ENCODE results near the gene SMARCB1.

SMARCB1 gene

DNA sequence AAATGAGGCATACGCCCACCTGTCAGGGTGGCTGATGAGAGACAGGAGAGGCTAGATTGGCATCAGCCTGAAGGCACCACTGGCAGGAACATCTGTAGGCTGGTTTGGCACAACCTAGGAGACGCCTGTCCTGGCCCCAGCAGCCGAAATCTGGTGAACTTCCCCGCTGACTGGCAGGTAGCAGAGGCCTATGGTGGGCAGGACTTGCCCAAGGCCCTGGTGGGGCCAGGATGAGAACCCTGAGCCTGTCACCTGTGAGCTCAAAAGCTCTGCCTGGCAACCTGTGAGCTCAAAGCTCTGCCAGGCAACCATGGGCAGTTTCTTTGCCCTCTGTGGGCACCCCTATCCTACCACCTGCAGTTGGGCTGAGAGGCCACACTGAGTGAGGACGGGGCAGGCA is 49.5 kb downstream of the SMARCB1 start:
- Histone ChIP-seq H3K27ac (ENCODE audit: low read depth, low read length) (no peak overlapping the region), H3K4me1 (ENCODE audit: control insufficient read depth in 1 of 2, insufficient read depth in 2 of 2, low read length in 2 of 2) (peaks cover 6 to 20% of the 10 kb centered on the region in 2 donors), H3K9me3 (ENCODE audit: control insufficient read depth in 1 of 2, low read length in 2 of 2) (no peaks in the 10 kb centered on the region), H3K36me3 (ENCODE audit: control insufficient read depth in 1 of 2, insufficient read depth in 2 of 2, low read length in 2 of 2) (peaks cover 27 to 51% of the 10 kb centered on the region in 2 donors), H3K4me3 (ENCODE audit: low read depth in 1 of 2, low read length in 2 of 2) (no peak overlapping the region), H3K9ac (ENCODE audit: low read depth in 1 of 2, low read length in 2 of 2) (no peak overlapping the region), H3K27me3 (ENCODE audit: control insufficient read depth in 1 of 2, insufficient read depth in 2 of 2, low read length in 2 of 2) (no peaks in the 10 kb centered on the region)

DNA sequence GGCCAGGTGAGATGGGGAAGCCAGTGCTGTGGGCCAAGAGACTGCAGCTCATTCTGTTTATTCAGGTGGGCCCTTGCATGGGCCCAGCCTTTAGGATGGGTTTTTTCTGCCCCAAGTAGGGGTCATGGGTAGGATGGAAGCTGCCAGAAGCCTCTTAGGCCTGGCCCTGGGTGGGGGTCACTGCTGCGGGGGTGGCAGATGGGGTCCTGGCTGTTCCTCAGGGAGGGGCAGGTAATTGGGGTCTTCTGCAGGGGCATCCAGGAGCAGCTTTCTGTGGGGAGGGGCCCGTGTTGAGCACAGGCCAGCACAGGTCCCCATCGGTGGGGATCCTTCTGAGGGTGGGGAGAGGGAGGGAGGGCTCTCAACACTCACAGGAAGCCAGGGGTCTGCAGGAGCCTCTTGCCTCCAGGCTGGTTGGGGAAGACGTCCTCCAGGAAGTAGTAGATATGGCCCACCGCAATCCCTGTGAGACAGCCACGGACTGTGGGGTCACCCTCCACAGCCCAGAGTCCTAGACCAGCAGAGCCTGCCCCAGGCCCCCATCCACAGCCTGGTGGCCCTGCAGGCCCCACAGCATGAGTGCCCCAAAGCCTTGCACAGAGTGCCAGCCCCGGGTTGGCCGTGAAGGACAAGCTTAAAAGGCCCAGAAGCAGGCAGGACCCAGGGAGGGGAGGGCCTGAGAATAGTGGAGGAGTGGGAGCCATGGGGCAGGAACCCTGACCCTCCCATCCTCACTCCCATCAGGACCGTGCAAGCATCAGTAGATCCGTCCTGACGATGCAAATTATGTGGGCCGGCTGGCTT is 50.1 kb downstream of the SMARCB1 start:
- Histone ChIP-seq H3K36me3 (ENCODE audit: control insufficient read depth in 1 of 2, insufficient read depth in 2 of 2, low read length in 2 of 2) (peaks cover 23 to 45% of the 10 kb centered on the region in 2 donors), H3K27me3 (ENCODE audit: control insufficient read depth in 1 of 2, insufficient read depth in 2 of 2, low read length in 2 of 2) (no peaks in the 10 kb centered on the region), H3K9ac (ENCODE audit: low read depth in 1 of 2, low read length in 2 of 2) (peak overlapping the region in 1 of 2 donors; percentile 32), H3K9me3 (ENCODE audit: control insufficient read depth in 1 of 2, low read length in 2 of 2) (no peaks in the 10 kb centered on the region), H3K4me3 (ENCODE audit: low read depth in 1 of 2, low read length in 2 of 2) (peak overlapping the region in 1 of 2 donors; percentile 80), H3K27ac (ENCODE audit: low read depth, low read length) (no peak overlapping the region), H3K4me1 (ENCODE audit: control insufficient read depth in 1 of 2, insufficient read depth in 2 of 2, low read length in 2 of 2) (peaks cover 6 to 20% of the 10 kb centered on the region in 2 donors)

DNA sequence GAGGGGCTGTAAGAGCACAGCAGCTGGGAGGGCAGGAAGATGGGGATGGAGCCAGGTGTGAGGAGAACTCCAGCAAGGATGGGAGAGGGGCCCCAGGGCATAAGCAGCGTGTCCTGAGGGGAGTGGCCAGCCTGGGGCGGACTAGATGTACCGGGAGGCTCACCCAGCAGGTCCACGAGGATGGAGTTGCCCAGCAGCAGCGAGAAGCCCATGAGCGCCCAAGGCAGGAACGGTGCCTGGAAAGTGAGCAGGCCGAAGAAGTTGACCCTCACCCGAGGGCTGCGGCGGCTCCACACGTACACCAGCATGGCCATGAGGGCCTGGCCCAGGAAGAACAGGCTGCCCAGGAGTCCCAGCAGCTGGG is 50.7 kb downstream of the SMARCB1 start:
- Histone ChIP-seq H3K36me3 (ENCODE audit: control insufficient read depth in 1 of 2, insufficient read depth in 2 of 2, low read length in 2 of 2) (peaks cover 23 to 41% of the 10 kb centered on the region in 2 donors), H3K4me3 (ENCODE audit: low read depth in 1 of 2, low read length in 2 of 2) (peak overlapping the region; percentile 66 to 80), H3K4me1 (ENCODE audit: control insufficient read depth in 1 of 2, insufficient read depth in 2 of 2, low read length in 2 of 2) (peaks cover 6 to 20% of the 10 kb centered on the region in 2 donors), H3K27me3 (ENCODE audit: control insufficient read depth in 1 of 2, insufficient read depth in 2 of 2, low read length in 2 of 2) (no peaks in the 10 kb centered on the region), H3K9ac (ENCODE audit: low read depth in 1 of 2, low read length in 2 of 2) (peak overlapping the region; percentile 32 to 33), H3K9me3 (ENCODE audit: control insufficient read depth in 1 of 2, low read length in 2 of 2) (no peaks in the 10 kb centered on the region), H3K27ac (ENCODE audit: low read depth, low read length) (no peak overlapping the region)

DNA sequence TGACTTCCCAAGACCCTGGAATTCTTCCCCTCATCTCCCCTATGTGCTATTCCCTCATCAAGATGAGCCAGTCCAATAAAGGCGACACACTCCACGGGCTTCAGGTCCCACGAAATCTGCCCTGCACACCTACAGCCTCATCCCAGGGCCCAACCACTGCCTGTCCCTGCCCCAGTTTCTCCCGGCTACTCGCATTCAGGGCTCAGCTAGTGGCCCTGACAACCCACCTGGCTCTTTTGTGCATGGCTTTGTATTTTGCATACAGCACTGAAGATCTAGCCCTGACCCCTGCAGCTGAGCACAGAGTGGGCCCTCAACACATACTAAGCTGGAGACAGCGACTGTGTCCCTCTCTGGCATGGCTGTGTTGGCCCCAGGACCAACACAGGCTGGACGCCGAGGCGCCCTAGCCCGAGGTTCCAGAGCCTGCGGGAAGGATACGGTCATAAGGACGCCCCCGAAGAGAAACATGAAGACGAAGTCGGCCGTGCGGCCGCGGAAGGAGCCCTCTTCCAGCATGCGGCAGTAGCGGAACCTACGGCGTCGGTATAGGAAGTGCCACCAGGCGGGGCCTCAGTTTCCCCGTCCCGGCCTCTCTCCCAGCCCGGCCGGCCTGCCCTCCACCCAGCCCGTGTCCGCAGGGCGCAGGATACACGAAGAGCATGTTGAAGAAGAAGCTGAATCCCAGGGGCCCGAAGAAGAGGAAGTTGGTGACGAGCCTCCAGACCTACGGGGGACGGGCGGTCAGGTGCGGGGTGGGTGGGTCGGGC is 51.3 kb downstream of the SMARCB1 start:
- Histone ChIP-seq H3K36me3 (ENCODE audit: control insufficient read depth in 1 of 2, insufficient read depth in 2 of 2, low read length in 2 of 2) (peaks cover 23 to 35% of the 10 kb centered on the region in 2 donors), H3K9ac (ENCODE audit: low read depth in 1 of 2, low read length in 2 of 2) (peak overlapping the region; percentile 32 to 33), H3K9me3 (ENCODE audit: control insufficient read depth in 1 of 2, low read length in 2 of 2) (no peaks in the 10 kb centered on the region), H3K27ac (ENCODE audit: low read depth, low read length) (no peak overlapping the region), H3K4me3 (ENCODE audit: low read depth in 1 of 2, low read length in 2 of 2) (peak overlapping the region; percentile 66 to 80), H3K4me1 (ENCODE audit: control insufficient read depth in 1 of 2, insufficient read depth in 2 of 2, low read length in 2 of 2) (peaks cover 6 to 23% of the 10 kb centered on the region in 2 donors), H3K27me3 (ENCODE audit: control insufficient read depth in 1 of 2, insufficient read depth in 2 of 2, low read length in 2 of 2) (no peaks in the 10 kb centered on the region)

DNA sequence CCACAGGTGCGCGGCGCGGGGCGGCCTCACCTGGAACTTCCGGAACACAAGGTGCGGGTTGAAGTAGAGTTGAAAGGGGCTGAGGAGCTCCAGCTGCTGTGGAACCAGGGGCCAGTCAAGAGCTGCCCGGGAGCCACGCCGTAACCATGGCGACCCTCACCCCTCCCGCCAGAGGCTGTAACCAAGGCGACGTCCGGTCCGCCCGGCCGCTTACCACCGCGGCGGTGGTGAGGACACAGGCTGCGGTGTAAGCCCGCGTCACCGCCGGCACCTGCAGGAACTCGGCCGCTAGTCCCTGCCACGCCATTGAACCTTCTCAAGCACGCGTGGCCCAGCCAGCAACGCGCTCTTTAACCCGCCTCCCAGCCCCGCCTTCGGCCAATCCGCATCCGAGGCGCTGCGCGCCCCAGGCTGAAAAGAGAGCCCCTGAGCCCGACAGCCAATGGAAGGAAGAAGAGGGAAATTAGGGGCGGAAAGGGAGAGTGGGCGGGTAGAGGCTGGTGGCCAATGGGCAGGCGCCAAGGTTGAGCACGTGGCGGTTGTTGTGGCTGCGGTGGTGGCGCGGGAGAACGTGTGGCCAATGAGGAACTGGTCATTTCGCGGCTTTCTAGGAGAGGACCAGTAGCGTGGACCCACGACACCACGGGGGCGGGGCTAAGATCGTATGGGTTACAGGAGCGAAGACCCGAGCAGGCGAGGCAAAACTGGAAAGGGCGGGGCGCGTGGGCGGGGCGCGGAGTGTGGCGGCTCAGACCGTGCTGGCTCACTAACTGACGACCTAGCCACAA is 52.1 kb downstream of the SMARCB1 start, which contains the start of gene DERL3:
Gene DERL3 (minus strand): TSS at position 326 of the 788 bp plus-strand sequence. CDS start 19 bp downstream, at position 307.
- no peak within 1 kb of the TSS for H3K27ac ChIP-seq (ENCODE audit: low read depth, low read length)

DNA sequence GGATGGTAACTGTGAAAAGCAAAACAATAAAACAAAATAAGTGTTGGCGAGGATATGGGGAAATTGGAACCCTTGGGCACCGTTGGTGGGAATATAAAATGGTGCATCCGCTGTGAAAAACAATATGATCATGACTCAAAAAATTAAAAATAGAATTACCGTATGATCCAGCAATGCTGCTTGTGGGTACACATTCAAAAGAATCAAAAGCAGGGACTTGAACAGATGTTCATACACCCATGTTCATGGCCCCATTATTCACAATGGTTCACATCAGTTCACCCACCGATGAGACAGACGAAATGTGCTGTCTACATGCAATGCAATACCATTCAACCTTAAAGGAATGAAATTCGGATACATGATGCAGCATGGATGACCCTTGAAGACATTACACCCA is 53.3 kb downstream of the SMARCB1 start:
- Histone ChIP-seq H3K27ac (ENCODE audit: low read depth, low read length) (no peak overlapping the region), H3K9ac (ENCODE audit: low read depth in 1 of 2, low read length in 2 of 2) (no peak overlapping the region), H3K4me3 (ENCODE audit: low read depth in 1 of 2, low read length in 2 of 2) (no peak overlapping the region), H3K9me3 (ENCODE audit: control insufficient read depth in 1 of 2, low read length in 2 of 2) (no peaks in the 10 kb centered on the region), H3K4me1 (ENCODE audit: control insufficient read depth in 1 of 2, insufficient read depth in 2 of 2, low read length in 2 of 2) (peaks cover 10 to 33% of the 10 kb centered on the region in 2 donors), H3K36me3 (ENCODE audit: control insufficient read depth in 1 of 2, insufficient read depth in 2 of 2, low read length in 2 of 2) (peaks cover 12 to 18% of the 10 kb centered on the region in 2 donors), H3K27me3 (ENCODE audit: control insufficient read depth in 1 of 2, insufficient read depth in 2 of 2, low read length in 2 of 2) (no peaks in the 10 kb centered on the region)

More for the DNA sequence above, 52.1 kb downstream of the SMARCB1 start, which contains the start of gene DERL3:
- H3K27me3 ChIP-seq (ENCODE audit: control insufficient read depth in 1 of 2, insufficient read depth in 2 of 2, low read length in 2 of 2) = no peaks in the 10 kb centered on the region
- H3K36me3 ChIP-seq (ENCODE audit: control insufficient read depth in 1 of 2, insufficient read depth in 2 of 2, low read length in 2 of 2) = peaks cover 15 to 27% of the 10 kb centered on the region in 2 donors
- H3K9me3 ChIP-seq (ENCODE audit: control insufficient read depth in 1 of 2, low read length in 2 of 2) = no peaks in the 10 kb centered on the region
- H3K9ac ChIP-seq (ENCODE audit: low read depth in 1 of 2, low read length in 2 of 2) = peak within 1 kb of the TSS; percentile 32 to 33
- peaks cover 6 to 23% of the 10 kb centered on the region in 2 donors for H3K4me1 ChIP-seq (ENCODE audit: control insufficient read depth in 1 of 2, insufficient read depth in 2 of 2, low read length in 2 of 2)
- H3K4me3 ChIP-seq (ENCODE audit: low read depth in 1 of 2, low read length in 2 of 2) = peak within 1 kb of the TSS; percentile 66 to 80

DNA sequence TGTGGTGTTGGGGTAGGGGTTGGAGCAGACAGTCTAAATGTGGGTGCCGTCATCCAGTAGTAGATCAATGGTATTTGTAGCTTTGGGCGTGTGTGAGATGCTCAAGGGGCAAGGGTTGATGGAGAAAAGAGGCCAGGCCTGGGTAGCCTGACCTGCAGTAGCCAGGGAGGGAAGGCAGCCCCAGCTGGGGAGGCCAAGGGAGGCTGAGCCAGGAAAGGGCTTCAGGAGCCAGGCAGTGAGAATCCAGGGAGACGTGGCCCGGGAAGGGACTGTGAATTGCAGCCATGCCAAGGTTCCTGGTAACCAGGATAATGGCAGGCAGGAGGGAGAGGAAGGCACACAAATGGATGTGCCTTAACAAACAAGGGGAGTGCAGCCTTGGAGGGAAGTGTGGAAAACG is 54.5 kb downstream of the SMARCB1 start:
- H3K27ac ChIP-seq (ENCODE audit: low read depth, low read length) = no peak overlapping the region
- H3K36me3 ChIP-seq (ENCODE audit: control insufficient read depth in 1 of 2, insufficient read depth in 2 of 2, low read length in 2 of 2) = peaks cover 5 to 6% of the 10 kb centered on the region in 2 donors
- no peaks in the 10 kb centered on the region for H3K27me3 ChIP-seq (ENCODE audit: control insufficient read depth in 1 of 2, insufficient read depth in 2 of 2, low read length in 2 of 2)
- H3K4me1 ChIP-seq (ENCODE audit: control insufficient read depth in 1 of 2, insufficient read depth in 2 of 2, low read length in 2 of 2) = peaks cover 17 to 45% of the 10 kb centered on the region in 2 donors
- H3K9me3 ChIP-seq (ENCODE audit: control insufficient read depth in 1 of 2, low read length in 2 of 2) = no peaks in the 10 kb centered on the region
- no peak overlapping the region for H3K9ac ChIP-seq (ENCODE audit: low read depth in 1 of 2, low read length in 2 of 2)
- H3K4me3 ChIP-seq (ENCODE audit: low read depth in 1 of 2, low read length in 2 of 2) = no peak overlapping the region

DNA sequence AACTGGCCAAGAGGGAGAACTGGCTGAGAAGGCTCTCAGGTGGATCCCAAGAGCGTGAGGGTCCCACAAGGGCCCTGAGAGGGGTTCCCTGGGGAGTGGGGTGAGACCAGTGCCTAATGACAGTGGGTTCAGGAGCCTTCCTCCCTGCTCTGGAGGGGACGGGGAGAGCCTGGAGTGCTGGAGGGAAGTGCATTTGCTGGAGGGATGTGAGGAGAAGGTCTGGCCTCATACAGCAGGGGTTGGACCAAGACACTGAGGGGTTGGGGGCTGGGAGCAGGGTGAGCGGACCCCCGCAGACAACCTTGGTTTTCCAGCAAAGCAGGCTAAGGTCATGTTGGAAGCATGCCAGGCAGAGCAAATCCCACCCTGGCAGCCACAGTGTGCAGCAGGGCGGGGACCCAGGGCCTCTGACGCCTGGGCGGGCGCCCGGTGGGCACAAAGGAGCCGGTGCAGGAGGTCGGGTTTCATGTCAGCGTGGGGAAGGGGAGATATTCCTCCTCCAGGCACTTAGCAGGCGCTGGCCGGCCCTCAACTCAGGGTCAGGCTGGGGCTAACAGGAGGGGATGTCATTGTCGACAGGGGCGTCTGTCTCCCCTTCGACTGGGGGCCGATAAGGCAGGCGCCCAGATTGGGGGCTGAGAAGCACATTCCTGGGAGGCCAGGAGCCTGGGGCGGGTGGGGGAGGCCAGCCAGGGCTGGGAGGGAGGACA is 55.1 kb downstream of the SMARCB1 start:
- no peak overlapping the region for H3K9ac ChIP-seq (ENCODE audit: low read depth in 1 of 2, low read length in 2 of 2)
- peaks cover 17 to 50% of the 10 kb centered on the region in 2 donors for H3K4me1 ChIP-seq (ENCODE audit: control insufficient read depth in 1 of 2, insufficient read depth in 2 of 2, low read length in 2 of 2)
- H3K36me3 ChIP-seq (ENCODE audit: control insufficient read depth in 1 of 2, insufficient read depth in 2 of 2, low read length in 2 of 2) = peaks cover 2 to 4% of the 10 kb centered on the region in 2 donors
- H3K27ac ChIP-seq (ENCODE audit: low read depth, low read length) = no peak overlapping the region
- no peaks in the 10 kb centered on the region for H3K9me3 ChIP-seq (ENCODE audit: control insufficient read depth in 1 of 2, low read length in 2 of 2)
- H3K27me3 ChIP-seq (ENCODE audit: control insufficient read depth in 1 of 2, insufficient read depth in 2 of 2, low read length in 2 of 2) = no peaks in the 10 kb centered on the region
- H3K4me3 ChIP-seq (ENCODE audit: low read depth in 1 of 2, low read length in 2 of 2) = no peak overlapping the region

DNA sequence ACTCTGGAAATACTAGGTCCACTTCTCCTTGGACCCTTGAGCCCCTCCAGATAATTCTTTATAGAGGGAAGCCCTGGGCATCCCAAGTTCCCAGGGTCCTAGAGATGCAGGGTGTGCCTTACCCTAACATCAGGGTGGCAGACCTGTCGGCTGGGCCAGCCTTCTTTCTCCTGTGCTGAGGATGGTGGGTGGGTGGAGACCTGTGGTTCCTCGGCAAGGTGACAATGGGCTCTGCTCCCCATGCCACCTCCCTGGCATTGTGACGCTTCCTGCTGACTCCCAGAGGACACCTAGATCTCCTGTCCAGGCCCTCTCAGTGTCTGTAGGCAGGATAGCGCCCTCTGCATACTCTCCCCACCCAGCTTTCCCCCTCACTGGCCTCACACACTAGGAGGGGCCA is 55.8 kb downstream of the SMARCB1 start:
- peaks cover 0 to 4% of the 10 kb centered on the region in 2 donors for H3K36me3 ChIP-seq (ENCODE audit: control insufficient read depth in 1 of 2, insufficient read depth in 2 of 2, low read length in 2 of 2)
- H3K4me3 ChIP-seq (ENCODE audit: low read depth in 1 of 2, low read length in 2 of 2) = no peak overlapping the region
- peaks cover 17 to 48% of the 10 kb centered on the region in 2 donors for H3K4me1 ChIP-seq (ENCODE audit: control insufficient read depth in 1 of 2, insufficient read depth in 2 of 2, low read length in 2 of 2)
- no peak overlapping the region for H3K9ac ChIP-seq (ENCODE audit: low read depth in 1 of 2, low read length in 2 of 2)
- no peaks in the 10 kb centered on the region for H3K9me3 ChIP-seq (ENCODE audit: control insufficient read depth in 1 of 2, low read length in 2 of 2)
- H3K27ac ChIP-seq (ENCODE audit: low read depth, low read length) = no peak overlapping the region
- H3K27me3 ChIP-seq (ENCODE audit: control insufficient read depth in 1 of 2, insufficient read depth in 2 of 2, low read length in 2 of 2) = no peaks in the 10 kb centered on the region
